GM12878 (cell line): ENCODE measurements around the gene AGPAT2.

Source experiments
- EGR1 ChIP-seq, 2 experiments: IDR thresholded peaks; 1 replicate in 1 of 2; 2 replicates in 1 of 2; pipeline ENCODE4 v1.6.1; 2011 to 2012; ENCODE audit warnings: low read depth in 2 of 2, low read length in 2 of 2, borderline replicate concordance in 1 of 2, mild to moderate bottlenecking in 1 of 2, moderate library complexity in 1 of 2
- EZH2 ChIP-seq: IDR thresholded peaks from 2 replicates; pipeline ENCODE4 v1.6.1; 2012; ENCODE audit warnings: low read depth, mild to moderate bottlenecking, control low read depth, inconsistent platforms, low read length, borderline replicate concordance; ENCODE audit not compliant: control insufficient read depth
- HDAC2 ChIP-seq: fragments of 200-600 bp; sonication (generic); IDR thresholded peaks from 2 replicates; pipeline ENCODE4 v1.6.1; 2017
- NBN ChIP-seq: fragments of 450-650 bp; IDR thresholded peaks from 2 replicates; pipeline ENCODE4 v1.6.1; 2016
- NFYB ChIP-seq: IDR thresholded peaks from 2 replicates; pipeline ENCODE4 v1.6.1; 2011; ENCODE audit warnings: low read depth, mild to moderate bottlenecking, low read length, improper control_type of control experiment, moderate library complexity; ENCODE audit not compliant: insufficient read depth
- POLR2AphosphoS5 ChIP-seq: IDR thresholded peaks from 2 replicates; pipeline ENCODE4 v1.6.1; 2011; ENCODE audit warnings: mild to moderate bottlenecking, low read length, inconsistent platforms
- RB1 ChIP-seq: fragments of 450-650 bp; formaldehyde crosslinking; IDR thresholded peaks from 2 replicates; pipeline ENCODE4 v1.6.1; 2017; ENCODE audit warnings: mild to moderate bottlenecking, borderline replicate concordance
- SMARCA5 ChIP-seq: fragments of 450-650 bp; IDR thresholded peaks from 2 replicates; pipeline ENCODE4 v1.6.1; 2017; ENCODE audit warnings: mild to moderate bottlenecking
- SREBF2 ChIP-seq: IDR thresholded peaks from 2 replicates; pipeline ENCODE4 v1.6.1; 2012; ENCODE audit warnings: mild to moderate bottlenecking, low read length
- YY1 ChIP-seq: IDR thresholded peaks from 2 replicates; pipeline ENCODE4 v1.6.1; 2011; ENCODE audit warnings: low read depth, mild to moderate bottlenecking, low read length
- ZNF384 ChIP-seq: IDR thresholded peaks from 2 replicates; pipeline ENCODE4 v1.6.1; 2012; ENCODE audit warnings: low read depth, mild to moderate bottlenecking, low read length, improper control_type of control experiment, borderline replicate concordance
- ZZZ3 ChIP-seq: IDR thresholded peaks from 2 replicates; pipeline ENCODE4 v1.6.1; 2011; ENCODE audit warnings: low read depth; ENCODE audit not compliant: control insufficient read depth, insufficient read length
- TF ChIP-seq, protein P1 (sequence below): IDR thresholded peaks from 2 replicates; pipeline ENCODE4 v1.6.1; 2011; ENCODE audit warnings: borderline replicate concordance, low read depth, mild to moderate bottlenecking, moderate library complexity, low read length; ENCODE audit not compliant: insufficient read depth, poor library complexity, severe bottlenecking
- TF ChIP-seq, protein P2 (sequence below): fragments of 450-650 bp; conservative IDR thresholded peaks from 2 replicates; pipeline ENCODE4 v1.6.1; 2017; ENCODE audit warnings: mild to moderate bottlenecking, moderate library complexity

DNA sequence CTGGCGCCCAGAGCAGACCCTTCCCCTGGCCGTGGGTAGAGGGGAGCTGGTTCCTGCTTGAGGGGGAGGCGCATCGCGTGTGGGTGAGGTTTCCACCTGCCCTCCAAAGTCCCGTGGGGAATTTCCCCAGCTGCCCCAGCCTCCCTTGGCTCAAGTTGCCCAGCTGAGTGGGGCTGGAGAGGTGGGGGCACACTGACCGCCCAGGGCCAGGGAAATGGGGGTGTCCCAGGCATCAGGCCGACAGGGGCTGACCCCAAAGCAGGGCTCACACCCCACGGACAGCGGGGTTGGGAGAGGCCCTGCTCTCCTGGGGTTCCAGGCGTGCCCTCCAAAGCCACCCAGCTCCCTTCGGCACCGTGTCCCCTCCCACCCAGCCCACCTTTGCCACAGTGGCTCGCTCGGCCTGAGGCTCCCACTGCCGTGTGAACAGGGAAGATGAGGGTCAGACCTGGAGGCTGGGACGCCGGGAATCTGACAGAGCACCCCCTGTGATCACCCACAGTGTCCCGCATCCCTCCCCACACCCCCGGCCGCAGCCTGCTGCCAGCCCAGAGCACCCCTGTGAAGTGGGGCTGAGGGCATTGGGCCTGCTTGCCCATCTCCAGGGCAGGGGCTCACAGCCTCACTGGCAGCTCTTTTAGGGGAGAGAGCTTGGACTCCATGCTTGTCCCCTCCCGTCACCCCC, 25.5 kb downstream of the AGPAT2 start:
- TF ChIP-seq SMARCA5 (no peak), RB1 (no peak), NBN (no peak), YY1 (no peak), ZNF384 (no peak), POLR2AphosphoS5 (no peak), HDAC2 (no peak), SREBF2 (no peak), NFYB (no peak), ZZZ3 (no peak), EZH2 (no peak), EGR1 (IDR thresholded peaks at IDR 0.05; ENCODE audit: borderline replicate concordance in 1 of 2, low read depth in 2 of 2, low read length in 2 of 2) (no peak)
- TF ChIP-seq, protein P1, sequence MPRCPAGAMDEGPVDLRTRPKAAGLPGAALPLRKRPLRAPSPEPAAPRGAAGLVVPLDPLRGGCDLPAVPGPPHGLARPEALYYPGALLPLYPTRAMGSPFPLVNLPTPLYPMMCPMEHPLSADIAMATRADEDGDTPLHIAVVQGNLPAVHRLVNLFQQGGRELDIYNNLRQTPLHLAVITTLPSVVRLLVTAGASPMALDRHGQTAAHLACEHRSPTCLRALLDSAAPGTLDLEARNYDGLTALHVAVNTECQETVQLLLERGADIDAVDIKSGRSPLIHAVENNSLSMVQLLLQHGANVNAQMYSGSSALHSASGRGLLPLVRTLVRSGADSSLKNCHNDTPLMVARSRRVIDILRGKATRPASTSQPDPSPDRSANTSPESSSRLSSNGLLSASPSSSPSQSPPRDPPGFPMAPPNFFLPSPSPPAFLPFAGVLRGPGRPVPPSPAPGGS, result no peak
- TF ChIP-seq, protein P2, sequence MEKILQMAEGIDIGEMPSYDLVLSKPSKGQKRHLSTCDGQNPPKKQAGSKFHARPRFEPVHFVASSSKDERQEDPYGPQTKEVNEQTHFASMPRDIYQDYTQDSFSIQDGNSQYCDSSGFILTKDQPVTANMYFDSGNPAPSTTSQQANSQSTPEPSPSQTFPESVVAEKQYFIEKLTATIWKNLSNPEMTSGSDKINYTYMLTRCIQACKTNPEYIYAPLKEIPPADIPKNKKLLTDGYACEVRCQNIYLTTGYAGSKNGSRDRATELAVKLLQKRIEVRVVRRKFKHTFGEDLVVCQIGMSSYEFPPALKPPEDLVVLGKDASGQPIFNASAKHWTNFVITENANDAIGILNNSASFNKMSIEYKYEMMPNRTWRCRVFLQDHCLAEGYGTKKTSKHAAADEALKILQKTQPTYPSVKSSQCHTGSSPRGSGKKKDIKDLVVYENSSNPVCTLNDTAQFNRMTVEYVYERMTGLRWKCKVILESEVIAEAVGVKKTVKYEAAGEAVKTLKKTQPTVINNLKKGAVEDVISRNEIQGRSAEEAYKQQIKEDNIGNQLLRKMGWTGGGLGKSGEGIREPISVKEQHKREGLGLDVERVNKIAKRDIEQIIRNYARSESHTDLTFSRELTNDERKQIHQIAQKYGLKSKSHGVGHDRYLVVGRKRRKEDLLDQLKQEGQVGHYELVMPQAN, result no peak
